GM12801 (cell line): ENCODE data around the gene KCNS1.

Experiments used
- TF ChIP-seq, protein P1 (sequence below): IDR thresholded peaks from one replicate; pipeline ENCODE4 v1.5.1; 2011; ENCODE audit warnings: control low read depth; ENCODE audit not compliant: insufficient read length; ENCODE audit errors: extremely low read depth

Gene KCNS1

DNA sequence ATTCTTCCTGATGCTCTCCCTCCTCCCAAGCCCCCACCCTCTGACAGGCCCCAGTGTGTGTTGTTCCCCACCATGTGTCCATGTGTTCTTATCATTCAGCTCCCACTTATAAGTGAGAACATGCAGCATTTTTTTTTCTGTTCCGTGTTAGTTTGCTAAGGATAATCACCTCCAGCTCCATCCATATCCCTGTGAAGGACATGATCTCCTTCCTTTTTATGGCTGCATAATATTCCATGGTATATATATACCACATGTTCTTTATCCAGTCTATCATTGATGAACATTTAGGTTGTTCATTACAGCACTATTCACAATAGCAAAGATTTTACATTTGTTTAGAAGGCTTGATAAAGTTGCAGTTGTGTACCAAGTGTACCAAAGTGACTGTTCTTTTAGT, 57.9 kb downstream of the KCNS1 start:
- TF ChIP-seq, protein P1, sequence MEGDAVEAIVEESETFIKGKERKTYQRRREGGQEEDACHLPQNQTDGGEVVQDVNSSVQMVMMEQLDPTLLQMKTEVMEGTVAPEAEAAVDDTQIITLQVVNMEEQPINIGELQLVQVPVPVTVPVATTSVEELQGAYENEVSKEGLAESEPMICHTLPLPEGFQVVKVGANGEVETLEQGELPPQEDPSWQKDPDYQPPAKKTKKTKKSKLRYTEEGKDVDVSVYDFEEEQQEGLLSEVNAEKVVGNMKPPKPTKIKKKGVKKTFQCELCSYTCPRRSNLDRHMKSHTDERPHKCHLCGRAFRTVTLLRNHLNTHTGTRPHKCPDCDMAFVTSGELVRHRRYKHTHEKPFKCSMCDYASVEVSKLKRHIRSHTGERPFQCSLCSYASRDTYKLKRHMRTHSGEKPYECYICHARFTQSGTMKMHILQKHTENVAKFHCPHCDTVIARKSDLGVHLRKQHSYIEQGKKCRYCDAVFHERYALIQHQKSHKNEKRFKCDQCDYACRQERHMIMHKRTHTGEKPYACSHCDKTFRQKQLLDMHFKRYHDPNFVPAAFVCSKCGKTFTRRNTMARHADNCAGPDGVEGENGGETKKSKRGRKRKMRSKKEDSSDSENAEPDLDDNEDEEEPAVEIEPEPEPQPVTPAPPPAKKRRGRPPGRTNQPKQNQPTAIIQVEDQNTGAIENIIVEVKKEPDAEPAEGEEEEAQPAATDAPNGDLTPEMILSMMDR: no peak
